Chondrocyte (in vitro differentiated cells): Measurements from ENCODE around the gene ZC3H12A. TPM values are rescaled to one million over a fixed set of nuclear protein-coding genes. Genes with fewer than 3 reads are reported as not detected.

Experiments used
- DNase-seq: peaks from one replicate; pipeline ENCODE4 v3.0.0; 2021; ENCODE audit warnings: mixed read lengths, low spot score
- H3K27ac Mint-ChIP-seq: one replicate; pipeline ENCODE4 v1.8.0; 2021; ENCODE audit warnings: mild to moderate bottlenecking, moderate library complexity, mixed read lengths; ENCODE audit not compliant: unreplicated experiment
- H3K27me3 Mint-ChIP-seq: 2 replicates; pipeline ENCODE4 v1.8.0; 2021; ENCODE audit warnings: low read depth, mixed read lengths
- H3K36me3 Mint-ChIP-seq: 2 replicates; pipeline ENCODE4 v1.8.0; 2021; ENCODE audit warnings: low read depth, mixed read lengths
- H3K4me1 Mint-ChIP-seq: 2 replicates; pipeline ENCODE4 v1.8.0; 2021; ENCODE audit warnings: low read depth, mild to moderate bottlenecking, mixed read lengths
- H3K4me3 Mint-ChIP-seq: one replicate; pipeline ENCODE4 v1.8.0; 2021; ENCODE audit warnings: mild to moderate bottlenecking, moderate library complexity, mixed read lengths; ENCODE audit not compliant: unreplicated experiment
- H3K9me3 Mint-ChIP-seq: 2 replicates; pipeline ENCODE4 v1.8.0; 2021; ENCODE audit warnings: low read depth, mixed read lengths
- CTCF ChIP-seq: fragments of 200-600 bp; sonication (generic); IDR thresholded peaks from 2 replicates; pipeline ENCODE4 v1.5.0; 2021; ENCODE audit warnings: antibody characterized with exemption, mild to moderate bottlenecking, moderate library complexity
- total RNA-seq: library from RNA; stranded (reverse); gene quantifications from 3 replicates; pipeline ENCODE4 v1.2.1, GENCODE V29; 2021

The ZC3H12A gene
- total RNA-seq, 1 donor from 2014 or later, result 6.9 TPM

- Mint-ChIP-seq H3K4me3 (no peak overlapping the region), H3K27me3 (no peaks in the 10 kb centered on the region), H3K4me1 (peaks cover 13% of the 10 kb centered on the region), H3K27ac (no peak overlapping the region), H3K36me3 (no peaks in the 10 kb centered on the region), H3K9me3 (no peaks in the 10 kb centered on the region)
- TF ChIP-seq CTCF, result no peak
- DNase-seq, result no peak
Observed at GRCh38 chr1:37465593-37466517, 8.5 kb upstream of the ZC3H12A start.

DNA sequence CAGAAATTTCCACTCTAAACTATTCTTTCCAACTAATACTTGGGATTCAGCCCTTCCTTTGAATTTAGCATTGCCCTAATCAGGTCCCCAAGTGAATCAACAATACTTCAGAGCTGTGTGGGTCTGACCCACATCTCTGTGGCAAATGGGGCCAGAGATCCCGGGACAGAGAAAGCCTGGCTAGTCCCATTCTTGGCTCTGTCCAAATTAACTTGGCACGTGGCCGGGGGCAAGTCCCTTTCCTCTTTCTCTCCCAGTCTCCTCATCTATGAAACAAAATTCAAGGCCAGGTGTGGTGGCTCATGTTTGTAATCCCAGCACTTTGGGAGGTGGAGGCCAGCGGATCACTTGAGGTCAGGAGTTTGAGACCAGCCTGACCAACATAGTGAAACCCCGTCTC lies 6.3 kb upstream of the ZC3H12A start:
- no peak for TF ChIP-seq CTCF
- Mint-ChIP-seq H3K4me3 (no peak overlapping the region), H3K9me3 (no peaks in the 10 kb centered on the region), H3K4me1 (peaks cover 35% of the 10 kb centered on the region), H3K27me3 (no peaks in the 10 kb centered on the region), H3K36me3 (no peaks in the 10 kb centered on the region), H3K27ac (no peak overlapping the region)
- no peak for DNase-seq

GRCh38 chr1:37469386-37469785 lies 5.0 kb upstream of the ZC3H12A start:
- Mint-ChIP-seq H3K36me3 (no peaks in the 10 kb centered on the region), H3K4me1 (peaks cover 45% of the 10 kb centered on the region), H3K4me3 (no peak overlapping the region), H3K27ac (no peak overlapping the region), H3K27me3 (no peaks in the 10 kb centered on the region), H3K9me3 (no peaks in the 10 kb centered on the region)
- TF ChIP-seq CTCF, result no peak
- no peak for DNase-seq

- Mint-ChIP-seq H3K4me3 (peak overlapping the region; percentile 63), H3K27ac (peak overlapping the region; percentile 98), H3K36me3 (no peaks in the 10 kb centered on the region), H3K27me3 (no peaks in the 10 kb centered on the region), H3K9me3 (no peaks in the 10 kb centered on the region), H3K4me1 (peaks cover 61% of the 10 kb centered on the region)
- no peak for TF ChIP-seq CTCF
- DNase-seq, result peak; percentile 97
Observed at GRCh38 chr1:37471345-37472231, 2.8 kb upstream of the ZC3H12A start.

GRCh38 chr1:37472281-37472680 lies 2.1 kb upstream of the ZC3H12A start:
- peak overlapping the region; percentile 98 for H3K27ac Mint-ChIP-seq

More at GRCh38 chr1:37472281-37472680, 2.1 kb upstream of the ZC3H12A start:
- Mint-ChIP-seq H3K4me3 (peak overlapping the region; percentile 63), H3K4me1 (peaks cover 67% of the 10 kb centered on the region), H3K36me3 (no peaks in the 10 kb centered on the region), H3K27me3 (no peaks in the 10 kb centered on the region), H3K9me3 (no peaks in the 10 kb centered on the region)
- peak; percentile 75 for DNase-seq
- TF ChIP-seq CTCF, result no peak
